ENCODE data around the gene PHF2.

DNA sequence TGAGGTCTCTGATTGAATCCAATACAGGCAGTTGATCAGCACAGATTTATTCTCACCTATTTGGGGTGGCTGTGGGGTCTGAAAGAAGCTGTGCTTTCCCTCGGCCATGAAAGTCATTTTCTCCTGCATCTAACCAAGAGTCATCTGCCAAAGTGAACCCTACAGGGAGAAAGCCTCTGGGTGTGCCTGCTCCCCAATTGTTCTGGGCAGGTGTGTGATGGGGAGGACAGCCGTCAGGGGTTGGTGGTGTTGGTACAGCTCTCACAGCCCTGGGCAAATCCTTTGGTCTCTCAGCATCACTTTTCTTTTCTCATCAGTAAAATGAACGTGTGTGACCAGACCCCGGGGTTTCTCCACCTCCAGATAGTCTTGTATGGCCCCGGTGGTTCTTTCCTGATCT, 2.5 kb downstream of the PHF2 start:
- TF ChIP-seq, protein P1, sequence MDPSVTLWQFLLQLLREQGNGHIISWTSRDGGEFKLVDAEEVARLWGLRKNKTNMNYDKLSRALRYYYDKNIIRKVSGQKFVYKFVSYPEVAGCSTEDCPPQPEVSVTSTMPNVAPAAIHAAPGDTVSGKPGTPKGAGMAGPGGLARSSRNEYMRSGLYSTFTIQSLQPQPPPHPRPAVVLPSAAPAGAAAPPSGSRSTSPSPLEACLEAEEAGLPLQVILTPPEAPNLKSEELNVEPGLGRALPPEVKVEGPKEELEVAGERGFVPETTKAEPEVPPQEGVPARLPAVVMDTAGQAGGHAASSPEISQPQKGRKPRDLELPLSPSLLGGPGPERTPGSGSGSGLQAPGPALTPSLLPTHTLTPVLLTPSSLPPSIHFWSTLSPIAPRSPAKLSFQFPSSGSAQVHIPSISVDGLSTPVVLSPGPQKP (IDR thresholded peaks at IDR 0.05; ENCODE audit: borderline replicate concordance, low read depth, low read length), result no peak
- TF ChIP-seq, protein P2, sequence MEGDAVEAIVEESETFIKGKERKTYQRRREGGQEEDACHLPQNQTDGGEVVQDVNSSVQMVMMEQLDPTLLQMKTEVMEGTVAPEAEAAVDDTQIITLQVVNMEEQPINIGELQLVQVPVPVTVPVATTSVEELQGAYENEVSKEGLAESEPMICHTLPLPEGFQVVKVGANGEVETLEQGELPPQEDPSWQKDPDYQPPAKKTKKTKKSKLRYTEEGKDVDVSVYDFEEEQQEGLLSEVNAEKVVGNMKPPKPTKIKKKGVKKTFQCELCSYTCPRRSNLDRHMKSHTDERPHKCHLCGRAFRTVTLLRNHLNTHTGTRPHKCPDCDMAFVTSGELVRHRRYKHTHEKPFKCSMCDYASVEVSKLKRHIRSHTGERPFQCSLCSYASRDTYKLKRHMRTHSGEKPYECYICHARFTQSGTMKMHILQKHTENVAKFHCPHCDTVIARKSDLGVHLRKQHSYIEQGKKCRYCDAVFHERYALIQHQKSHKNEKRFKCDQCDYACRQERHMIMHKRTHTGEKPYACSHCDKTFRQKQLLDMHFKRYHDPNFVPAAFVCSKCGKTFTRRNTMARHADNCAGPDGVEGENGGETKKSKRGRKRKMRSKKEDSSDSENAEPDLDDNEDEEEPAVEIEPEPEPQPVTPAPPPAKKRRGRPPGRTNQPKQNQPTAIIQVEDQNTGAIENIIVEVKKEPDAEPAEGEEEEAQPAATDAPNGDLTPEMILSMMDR (conservative IDR thresholded peaks at IDR 0.05; ENCODE audit: low read depth, low read length), result no peak
- TF ChIP-seq POLR2A (IDR thresholded peaks at IDR 0.05; ENCODE audit: low read depth, low read length) (no peak), FOS (IDR thresholded peaks at IDR 0.05; ENCODE audit: low read depth, low read length) (no peak)
